ENCODE results near the gene C5AR1.
"Not testable (repeated sequence)": the region's sequence is repeated elsewhere in the genome, so short reads cannot be mapped to it uniquely, and the experiment has no call there.

The C5AR1 gene

DNA sequence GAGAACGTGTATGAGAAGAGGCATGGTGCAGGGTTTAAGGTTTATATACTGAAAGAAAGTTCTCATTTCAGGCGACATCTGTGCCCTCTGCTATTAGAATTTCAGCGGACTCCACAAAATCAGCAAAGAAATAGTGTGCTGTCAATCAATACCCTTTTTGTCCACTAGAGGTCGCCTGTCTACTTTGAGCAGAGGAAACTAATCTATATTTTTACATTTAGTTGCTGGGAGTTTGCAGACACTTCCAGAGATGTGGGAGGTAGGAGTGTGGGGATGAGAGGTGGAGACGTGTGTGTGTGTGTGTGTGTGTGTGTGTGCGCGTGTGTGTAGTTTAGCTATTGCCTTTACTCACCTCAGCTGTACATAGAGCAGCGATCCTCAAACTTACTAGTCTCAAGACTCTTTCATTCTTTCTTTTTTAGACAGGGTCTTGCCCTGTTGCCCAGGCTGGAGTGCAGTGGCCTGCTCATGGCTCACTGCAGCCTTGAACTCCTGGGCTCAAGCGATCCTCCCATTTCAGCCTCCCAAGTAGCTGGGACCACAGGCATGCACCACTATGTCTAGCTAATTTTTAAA lies 25.2 kb upstream of the C5AR1 start:
- DNase-seq (ENCODE audit: low read depth): no peak

DNA sequence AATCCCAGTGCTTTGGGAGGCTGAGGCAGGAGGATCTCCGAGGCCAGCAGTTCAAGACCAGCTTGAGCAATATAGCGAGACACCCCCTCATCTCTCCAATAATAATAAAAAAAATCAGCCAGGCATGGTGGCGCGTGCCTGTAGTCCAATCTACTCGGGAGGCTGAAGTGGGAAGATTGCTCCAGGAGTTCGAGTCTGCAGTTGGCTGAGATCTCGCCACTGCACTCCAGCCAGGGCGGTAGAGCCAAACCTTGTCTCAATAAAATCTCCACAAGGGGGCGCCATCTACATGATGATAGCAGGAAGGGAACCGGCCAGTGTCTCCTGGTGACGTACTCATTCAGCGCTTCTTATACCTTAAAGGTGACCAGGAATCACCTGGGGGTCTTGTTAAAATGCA lies 13.6 kb upstream of the C5AR1 start:
- DNase-seq (ENCODE audit: low read depth): peak; percentile 46

DNA sequence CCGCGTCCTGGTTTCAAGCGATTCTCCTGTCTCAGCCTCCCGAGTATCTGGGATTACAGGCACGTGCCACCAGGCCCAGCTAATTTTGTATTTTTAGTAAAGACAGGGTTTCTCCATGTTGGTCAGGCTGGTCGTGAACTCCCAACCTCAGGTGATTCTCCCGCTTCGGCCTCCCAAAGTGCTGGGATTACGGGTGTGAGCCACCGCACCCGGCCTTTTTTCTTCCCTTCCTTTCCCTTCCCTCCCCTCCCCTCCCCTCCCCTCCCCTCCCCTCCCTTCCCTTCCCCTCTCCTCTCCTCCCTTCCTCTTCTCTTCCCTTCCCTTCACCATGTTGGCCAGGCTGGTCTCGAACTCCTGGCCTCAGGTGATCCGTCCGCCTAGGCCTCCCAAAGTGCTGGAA lies 8.8 kb upstream of the C5AR1 start:
- not testable (repeated sequence) for DNase-seq (ENCODE audit: low read depth)

DNA sequence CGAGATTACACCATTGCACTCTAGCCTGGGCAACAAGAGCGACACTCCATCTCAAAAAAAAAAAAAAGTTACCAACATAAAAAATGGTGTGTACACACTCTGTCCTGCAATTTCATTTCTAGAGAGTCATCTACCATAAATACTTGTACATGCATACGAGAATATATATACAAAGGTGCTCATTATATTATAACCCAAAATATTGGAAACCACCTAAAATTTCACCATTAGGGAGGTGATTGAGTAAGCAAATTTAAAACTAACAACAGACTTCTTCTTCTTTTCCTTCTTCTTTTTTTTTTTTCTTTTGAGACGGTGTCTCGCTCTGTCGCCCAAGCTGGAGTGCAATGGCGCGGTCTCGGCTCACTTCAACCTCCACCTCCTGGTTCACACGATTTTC lies 7.4 kb upstream of the C5AR1 start:
- DNase-seq (ENCODE audit: low read depth): no peak

DNA sequence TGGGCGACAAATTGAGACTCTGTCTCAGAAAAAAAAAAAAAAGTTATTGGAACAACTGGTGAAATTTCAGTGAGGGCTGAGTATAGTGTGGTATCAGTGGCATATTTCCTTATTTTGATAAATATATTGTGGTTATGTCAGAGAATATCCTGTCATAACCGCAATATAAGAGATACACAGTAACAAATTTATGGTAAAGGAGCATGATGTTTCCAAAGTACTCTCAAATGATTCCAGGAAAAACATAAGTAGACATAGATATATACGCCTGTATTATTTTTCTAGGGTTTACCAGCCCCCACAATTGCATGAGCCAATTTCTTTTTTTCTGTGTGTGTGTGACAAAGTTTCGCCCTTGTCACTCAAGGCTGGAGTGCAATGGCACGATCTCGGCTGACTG lies 5.7 kb upstream of the C5AR1 start:
- DNase-seq (ENCODE audit: low read depth): no peak

DNA sequence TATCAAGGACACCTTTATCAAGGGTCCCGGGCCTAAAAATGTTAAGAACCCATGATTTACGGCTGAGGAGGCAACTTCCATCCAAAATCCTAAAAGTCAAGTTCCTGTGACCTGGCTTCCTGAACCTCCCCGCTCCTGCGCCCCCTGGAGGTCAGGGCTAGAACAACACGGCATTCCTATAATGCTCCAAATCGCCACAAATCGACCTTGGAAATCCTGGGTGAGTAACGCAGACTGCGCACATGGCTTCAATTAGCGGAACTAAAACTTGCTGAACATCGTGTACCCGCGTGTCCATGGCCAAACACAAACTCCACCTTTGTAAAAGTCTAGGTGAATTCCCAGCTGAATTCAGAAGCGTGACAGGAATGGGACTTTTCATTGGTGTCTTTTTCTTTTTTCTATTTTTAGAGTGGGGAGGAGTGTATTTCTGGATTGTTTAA lies 4.3 kb upstream of the C5AR1 start:
- peak; percentile 20 for DNase-seq (ENCODE audit: low read depth)

DNA sequence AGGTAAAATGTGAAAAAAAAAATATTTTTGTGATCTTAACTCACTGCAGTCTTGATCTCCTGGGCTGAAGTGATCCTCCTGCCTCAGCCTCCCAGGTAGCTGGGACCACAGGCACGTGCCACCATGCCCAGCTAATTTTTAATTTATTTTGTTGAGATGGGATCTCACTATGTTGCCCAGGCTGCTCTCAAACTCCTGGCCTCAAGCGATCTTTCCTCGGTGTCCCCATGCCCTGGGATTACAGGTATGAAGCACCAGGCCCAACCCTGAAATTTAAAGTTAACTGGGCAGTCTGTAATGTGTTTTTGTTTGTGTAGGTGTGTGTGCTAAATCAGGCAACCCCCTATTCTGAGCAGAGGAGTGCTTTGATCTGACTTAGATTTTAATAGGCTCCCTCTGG lies 3.4 kb upstream of the C5AR1 start:
- DNase-seq (ENCODE audit: low read depth): no peak

DNA sequence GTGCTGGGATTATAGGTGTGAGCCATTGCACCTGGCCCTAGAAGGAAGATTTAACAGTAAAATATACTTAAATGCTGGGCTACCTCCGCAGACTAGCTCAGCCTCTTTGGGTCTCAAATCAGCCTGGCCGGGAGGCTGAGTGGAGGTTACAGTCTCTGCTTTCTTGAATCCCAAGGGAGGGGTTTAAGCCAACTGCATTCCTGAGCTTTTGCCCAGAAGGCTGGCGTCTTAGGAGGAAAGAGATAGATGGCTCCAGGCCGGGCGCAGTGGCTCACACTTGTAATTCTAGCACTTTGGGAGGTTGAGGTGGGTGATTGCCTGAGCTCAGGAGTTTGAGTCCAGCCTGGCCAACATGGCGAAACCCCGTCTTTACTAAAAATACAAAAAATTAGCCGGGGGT lies 623 bp upstream of the C5AR1 start:
- no peak for DNase-seq (ENCODE audit: low read depth)

DNA sequence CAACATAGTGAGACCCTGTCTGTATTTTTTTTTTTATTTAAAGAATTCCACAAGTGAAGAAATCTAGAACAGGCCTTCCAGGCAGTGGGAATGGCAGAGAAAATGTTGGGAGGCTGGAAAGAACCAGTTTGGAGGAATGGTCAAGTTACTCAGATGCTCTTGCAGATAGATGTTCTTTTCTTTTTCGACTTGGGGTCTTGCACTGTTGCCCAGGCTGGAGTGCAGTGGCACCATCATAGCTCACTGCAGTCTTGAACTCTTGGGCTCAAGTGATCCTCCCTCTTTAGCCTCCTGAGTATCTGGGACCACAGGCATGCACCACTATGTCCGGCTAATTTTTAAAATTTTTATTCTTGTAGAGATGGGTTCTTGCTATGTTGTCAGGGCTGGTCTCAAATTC lies 662 bp downstream of the C5AR1 start:
- no peak for DNase-seq (ENCODE audit: low read depth)

DNA sequence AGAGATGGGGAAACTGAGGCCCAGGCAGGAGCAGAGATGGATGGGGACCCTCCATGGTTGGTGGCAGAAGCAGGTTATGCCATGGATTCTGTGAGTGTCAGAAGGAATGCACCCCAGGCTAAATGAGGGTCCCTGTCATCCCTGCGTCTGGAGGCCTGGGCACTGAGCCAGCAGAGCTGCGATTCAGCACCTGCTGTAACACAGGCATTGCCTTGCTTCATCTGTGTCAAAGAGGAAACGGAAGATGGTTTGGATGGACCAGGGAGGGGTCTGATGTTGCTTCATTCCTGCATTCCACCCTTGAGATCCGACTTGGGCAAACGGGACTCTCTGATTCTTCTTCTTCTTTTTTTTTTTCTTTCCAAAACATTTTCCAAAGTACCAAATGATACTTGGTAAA lies 1.2 kb downstream of the C5AR1 start:
- DNase-seq (ENCODE audit: low read depth): no peak

DNA sequence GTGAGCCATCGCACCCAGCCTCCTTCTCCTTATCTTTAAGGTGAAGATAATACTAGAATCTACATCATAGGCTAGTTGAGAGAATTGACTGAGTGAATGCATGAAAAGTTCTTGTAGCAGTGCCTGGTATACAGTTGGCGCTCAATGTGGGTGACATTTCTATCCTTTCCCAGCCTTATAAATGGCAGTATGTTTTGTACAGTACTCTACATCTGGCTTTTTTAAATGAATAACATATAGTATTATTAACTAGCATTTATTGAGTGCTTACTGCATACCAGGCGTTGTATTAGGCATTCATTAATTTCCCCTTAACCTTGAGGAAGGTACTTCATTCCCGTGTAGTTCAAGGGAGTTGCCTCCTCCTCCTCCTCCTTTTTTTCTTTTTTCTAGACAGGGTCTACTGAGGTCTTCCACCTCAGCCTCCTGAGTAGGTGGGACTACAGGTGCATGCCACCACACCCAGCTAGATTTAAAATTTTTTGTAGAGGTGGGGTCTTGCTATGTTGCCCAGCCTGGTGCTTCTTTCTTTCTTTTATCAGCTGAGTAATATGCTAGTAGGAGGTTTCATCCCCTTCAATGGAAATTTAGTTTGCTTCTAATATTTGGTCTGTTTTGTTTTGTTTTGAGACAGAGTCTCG lies 2.8 kb downstream of the C5AR1 start:
- no peak for DNase-seq (ENCODE audit: low read depth)

DNA sequence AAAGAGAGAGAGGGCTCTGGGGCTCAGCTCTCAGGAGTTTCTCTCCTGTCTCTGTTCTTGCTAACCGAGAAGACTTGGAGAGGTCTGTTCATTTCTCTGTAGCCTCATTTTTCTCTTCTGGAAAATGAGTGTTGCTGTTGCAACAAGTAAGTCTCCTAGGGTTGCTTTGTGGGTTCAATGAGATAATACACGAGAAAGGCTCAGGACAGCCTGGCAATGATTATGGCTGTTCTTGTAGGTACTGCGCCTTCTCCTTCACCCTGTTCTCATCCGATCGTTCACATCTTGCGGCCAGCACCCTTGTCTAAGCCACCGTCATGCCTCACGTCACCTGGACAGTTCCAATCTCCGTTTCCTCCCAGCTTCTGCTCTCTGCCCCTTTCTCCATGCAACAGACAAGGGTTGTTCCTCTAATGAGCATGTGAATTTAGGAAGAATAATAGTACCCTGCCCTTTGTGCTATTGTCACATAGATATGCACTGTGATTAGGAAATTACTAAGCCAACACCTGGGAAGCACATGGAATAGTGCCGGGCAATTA lies 4.2 kb downstream of the C5AR1 start:
- no peak for DNase-seq (ENCODE audit: low read depth)

DNA sequence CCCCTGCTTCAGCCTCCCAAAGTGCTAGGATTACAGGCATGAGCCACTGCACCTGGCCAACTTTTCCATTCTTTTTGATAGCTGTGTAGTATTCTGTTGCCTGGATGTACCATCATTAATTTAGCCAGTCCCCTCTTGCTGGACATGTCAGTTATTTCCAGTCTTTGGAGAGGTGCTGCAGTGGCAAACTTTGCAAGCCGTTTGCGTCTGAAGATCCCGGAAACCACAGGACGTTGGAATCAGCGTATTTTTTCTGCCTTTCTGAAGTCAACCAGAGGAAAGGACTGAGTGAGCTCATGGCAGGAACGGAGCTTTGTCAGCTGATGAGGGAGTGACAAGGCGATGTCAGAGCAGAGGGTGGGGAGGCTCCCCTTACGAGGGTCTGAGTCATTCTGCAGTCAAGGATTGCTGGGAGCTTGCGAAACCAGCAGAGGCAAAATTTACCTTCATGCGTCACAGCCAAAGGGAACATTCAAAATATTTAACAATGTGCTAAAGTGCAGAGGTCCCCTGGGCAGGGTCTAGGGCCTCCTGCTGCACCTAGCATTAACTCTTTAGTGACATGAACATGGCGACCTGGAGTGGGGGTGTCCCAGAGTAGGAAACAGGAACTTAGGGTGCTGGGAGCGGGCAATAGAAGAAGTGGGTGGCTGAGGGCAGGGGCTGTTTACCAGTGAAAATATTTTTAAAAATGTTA lies 5.6 kb downstream of the C5AR1 start:
- DNase-seq (ENCODE audit: low read depth): no peak

DNA sequence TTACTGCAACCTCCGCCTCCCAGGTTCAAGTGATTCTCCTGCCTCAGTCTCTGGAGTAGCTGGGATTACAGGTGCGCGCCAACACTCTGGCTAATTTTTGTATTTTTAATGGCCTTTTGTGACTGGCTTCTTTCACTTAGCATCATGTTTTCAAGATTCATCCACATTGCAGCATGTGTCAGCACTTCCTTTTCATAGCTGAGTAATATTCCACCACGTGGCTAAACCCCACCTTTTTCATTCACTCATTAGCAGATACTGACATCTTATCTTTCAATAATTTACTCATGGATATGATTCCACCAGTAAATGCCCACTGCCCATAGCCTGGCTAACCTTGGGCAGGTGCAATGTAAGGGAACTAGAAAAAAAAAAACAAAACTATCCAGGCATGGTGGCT lies 6.9 kb downstream of the C5AR1 start:
- DNase-seq (ENCODE audit: low read depth): no peak

DNA sequence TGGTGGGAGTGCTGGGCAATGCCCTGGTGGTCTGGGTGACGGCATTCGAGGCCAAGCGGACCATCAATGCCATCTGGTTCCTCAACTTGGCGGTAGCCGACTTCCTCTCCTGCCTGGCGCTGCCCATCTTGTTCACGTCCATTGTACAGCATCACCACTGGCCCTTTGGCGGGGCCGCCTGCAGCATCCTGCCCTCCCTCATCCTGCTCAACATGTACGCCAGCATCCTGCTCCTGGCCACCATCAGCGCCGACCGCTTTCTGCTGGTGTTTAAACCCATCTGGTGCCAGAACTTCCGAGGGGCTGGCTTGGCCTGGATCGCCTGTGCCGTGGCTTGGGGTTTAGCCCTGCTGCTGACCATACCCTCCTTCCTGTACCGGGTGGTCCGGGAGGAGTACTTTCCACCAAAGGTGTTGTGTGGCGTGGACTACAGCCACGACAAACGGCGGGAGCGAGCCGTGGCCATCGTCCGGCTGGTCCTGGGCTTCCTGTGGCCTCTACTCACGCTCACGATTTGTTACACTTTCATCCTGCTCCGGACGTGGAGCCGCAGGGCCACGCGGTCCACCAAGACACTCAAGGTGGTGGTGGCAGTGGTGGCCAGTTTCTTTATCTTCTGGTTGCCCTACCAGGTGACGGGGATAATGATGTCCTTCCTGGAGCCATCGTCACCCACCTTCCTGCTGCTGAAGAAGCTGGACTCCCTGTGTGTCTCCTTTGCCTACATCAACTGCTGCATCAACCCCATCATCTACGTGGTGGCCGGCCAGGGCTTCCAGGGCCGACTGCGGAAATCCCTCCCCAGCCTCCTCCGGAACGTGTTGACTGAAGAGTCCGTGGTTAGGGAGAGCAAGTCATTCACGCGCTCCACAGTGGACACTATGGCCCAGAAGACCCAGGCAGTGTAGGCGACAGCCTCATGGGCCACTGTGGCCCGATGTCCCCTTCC lies 10.5 kb downstream of the C5AR1 start:
- no peak for DNase-seq (ENCODE audit: low read depth)

DNA sequence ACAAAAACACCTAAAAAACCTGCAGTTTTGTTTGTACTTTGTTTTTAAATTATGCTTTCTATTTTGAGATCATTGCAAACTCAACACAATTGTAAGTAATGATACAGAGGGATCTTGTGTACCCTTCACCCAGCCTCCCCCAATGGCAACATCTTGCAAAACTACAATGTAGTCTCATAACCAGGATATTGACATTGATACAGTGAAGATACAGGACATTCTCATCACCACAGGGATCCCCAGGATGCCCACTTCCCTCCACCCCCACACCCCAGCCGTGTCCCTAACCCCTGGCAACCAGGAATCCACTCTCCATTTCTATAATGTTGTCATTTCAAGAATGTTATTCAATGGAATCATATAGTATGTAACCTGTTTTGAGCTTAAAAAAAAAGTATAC lies 12.0 kb downstream of the C5AR1 start:
- no peak for DNase-seq (ENCODE audit: low read depth)

DNA sequence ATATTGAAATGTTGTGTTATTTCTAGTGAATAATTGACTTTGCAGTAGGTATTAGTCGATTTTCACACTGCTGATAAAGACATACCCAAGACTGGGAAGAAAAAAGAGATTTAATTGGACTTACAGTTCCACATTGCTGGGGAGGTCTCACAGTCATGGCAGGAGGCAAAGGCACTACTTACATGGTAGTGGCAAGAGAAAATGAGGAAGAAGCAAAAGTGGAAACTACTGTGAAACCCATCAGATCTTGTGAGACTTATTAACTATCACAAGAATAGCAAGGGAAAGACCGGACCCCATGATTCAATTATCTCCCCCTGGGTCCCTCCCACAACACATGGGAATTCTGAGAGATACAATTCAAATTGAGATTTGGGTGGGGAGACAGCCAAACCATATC lies 12.4 kb downstream of the C5AR1 start:
- no peak for DNase-seq (ENCODE audit: low read depth)

DNA sequence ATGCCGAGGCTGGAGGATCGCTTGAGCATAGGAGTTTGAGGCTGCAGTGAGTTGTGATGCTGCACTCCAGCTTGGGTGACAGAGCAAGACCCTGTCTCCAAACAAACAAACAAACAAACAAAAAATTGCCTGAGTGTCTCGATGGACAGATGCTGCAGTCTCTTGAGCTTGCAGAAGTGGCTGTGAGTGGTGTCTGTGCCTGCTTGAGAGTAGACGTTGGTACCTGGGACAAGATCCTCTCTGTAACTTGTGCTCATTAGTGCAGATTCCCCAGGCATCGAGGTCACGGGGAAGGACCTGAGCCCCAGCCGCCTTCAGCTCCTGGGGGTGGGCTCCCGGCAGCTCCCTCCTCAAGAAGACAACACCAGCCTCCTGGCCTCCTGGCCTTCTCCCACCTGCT lies 13.7 kb downstream of the C5AR1 start:
- DNase-seq (ENCODE audit: low read depth): no peak

DNA sequence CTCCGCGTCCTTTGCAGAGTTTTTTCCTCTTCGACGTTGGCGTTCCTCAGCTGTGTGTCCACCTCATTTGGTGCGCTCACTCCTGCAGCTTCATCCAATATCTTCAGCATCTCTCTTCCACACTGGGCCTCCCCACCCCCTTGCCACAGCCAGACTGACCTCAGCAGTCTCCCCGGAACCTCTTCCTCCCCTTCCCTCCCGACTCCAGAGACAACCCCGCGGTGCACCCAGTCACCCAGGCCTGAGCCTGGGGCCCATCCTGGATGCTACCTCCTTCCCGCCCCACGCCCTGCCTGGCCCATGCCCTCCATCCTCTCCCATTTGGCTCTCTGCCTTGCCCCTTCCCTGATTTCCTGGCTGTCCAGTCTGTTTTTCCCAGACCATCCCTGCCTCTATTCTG lies 14.2 kb downstream of the C5AR1 start:
- no peak for DNase-seq (ENCODE audit: low read depth)

DNA sequence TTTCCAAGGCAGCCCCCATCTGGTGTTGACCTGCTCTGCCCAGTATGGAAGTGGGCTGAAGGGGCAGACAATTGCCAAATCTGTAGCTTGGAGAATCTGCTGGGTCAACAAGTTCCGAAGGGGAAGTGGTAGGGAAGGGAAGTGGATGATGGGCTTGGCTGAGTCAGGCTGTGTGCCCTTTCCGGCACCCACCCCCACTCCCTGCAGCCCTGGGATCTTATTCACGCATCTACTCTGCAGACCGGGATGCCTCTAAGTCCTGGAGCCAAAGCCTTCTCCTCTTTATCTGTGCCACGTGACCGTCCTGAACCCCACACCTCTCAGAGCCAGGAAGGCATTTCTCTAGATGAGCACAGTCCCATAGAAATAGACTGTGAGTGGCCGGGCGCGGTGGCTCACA lies 14.8 kb downstream of the C5AR1 start:
- DNase-seq (ENCODE audit: low read depth): no peak

DNA sequence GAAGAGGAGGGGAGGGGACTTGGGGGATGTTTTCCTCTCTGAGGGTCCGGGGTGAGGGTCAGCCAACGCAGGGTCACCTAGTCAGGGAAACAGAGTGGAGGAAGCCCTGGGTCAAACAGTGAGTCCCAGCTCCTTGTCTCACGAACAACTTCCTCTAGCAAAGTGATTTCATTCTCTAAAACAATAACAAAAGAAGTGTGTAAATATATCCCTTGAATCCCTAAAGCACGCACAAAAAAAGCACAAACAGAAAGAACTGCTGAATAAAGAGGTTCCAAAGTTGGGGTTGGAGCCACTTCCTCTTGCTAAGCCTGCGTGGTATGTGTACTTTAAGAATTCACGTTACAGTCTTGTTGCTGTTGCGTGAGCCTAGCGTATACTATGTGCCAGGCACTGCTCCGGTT lies 20.8 kb downstream of the C5AR1 start:
- DNase-seq (ENCODE audit: low read depth): no peak

DNA sequence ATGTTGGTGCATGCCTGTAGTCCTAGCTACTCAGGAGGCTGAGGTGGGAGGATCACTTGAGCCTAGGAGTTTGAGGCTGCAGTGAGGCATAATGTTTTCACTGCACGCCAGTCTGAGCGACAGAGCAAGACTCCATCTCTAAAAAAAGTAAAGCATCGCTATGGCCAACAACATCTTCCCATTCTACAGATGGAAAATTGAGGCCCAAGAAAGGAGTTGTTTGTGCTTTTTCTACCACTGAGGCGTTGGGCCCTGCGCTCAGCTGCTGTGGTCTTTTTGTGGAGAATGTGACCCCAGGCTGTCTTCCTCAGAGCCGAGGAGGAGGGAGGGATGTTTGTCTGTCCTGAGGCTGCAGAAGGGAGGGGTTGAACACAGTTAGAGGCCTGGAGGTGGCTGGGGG lies 21.8 kb downstream of the C5AR1 start:
- no peak for DNase-seq (ENCODE audit: low read depth)
